ENCODE measurements around the gene SUMF1.
"Not testable (repeated sequence)": the region's sequence is repeated elsewhere in the genome, so short reads cannot be mapped to it uniquely, and the experiment has no call there.

The SUMF1 gene

DNA sequence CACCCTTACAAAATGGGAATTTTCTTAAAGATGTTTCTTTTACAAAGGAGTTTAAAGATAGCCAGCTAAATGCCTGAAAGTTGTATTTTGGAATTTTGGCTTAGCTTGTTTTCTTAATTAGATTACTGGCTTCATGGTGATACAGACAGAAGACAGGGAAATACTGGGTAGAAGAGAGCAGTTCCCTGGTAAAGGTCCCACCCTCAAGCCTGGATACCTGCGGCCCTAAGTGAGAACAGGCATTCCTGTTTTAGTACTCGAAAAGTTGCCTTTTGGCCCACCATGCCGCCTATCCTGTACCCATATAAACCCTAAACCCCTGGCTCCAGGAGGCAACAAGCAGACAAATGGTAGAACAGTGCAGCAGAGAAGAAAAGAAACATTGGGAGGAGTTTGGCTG, 134.5 kb downstream of the SUMF1 start:
- DNase-seq: no peak

DNA sequence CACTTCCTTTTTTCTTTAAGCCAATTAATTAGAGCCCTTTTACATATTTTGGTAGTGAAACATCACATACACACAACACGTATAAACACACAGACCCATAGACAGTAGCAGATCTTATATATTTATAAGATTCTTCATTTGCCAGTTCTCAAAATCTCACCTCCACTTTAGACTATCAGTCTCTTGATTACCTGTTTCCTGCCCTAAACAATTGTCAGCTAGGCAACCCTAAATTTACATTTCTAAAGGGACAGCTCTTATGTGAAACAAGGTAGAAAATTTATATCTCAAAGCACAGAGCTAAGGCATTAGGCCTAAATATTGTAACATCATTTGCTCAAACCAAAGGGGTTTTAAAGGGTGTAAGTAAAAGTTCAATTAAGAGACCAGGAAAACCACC, 135.0 kb downstream of the SUMF1 start:
- no peak for DNase-seq

DNA sequence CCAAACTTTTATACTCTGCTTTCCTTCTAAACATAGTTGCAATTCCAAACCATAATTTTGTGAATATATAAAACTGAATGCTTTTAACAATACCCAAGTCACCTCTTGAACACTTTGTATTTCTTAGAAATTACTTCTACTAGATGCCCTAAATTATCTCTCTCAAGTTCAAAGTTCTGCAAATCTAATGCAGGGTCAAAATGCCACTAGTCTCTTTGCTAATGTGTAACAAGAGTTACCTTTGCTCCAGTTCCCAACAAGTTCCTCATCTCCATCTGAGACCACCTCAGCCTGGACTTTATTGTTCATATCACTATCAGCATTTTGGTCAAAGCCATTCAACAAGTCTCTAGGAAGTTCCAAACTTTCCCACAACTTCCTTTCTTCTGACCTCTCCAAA, 137.3 kb downstream of the SUMF1 start:
- not testable (repeated sequence) for DNase-seq

DNA sequence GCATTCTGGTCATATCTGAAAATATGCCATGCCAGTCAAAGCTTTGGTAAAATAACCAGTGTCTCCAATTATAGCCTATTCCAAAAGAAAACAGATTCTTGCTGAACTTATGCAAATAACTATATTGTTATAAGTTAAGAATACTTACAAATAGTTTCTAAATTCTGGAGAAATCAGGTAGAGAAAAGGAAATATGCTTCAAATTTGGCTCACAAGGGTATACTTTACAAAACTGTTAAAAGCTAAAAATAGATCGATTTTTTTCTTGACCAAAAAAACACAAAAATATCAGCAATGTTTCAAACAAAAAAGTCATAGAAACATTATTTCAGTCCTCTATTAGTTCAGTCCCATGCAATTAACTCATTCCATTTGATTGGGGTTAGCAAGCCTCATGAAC, 140.2 kb downstream of the SUMF1 start:
- no peak for DNase-seq

DNA sequence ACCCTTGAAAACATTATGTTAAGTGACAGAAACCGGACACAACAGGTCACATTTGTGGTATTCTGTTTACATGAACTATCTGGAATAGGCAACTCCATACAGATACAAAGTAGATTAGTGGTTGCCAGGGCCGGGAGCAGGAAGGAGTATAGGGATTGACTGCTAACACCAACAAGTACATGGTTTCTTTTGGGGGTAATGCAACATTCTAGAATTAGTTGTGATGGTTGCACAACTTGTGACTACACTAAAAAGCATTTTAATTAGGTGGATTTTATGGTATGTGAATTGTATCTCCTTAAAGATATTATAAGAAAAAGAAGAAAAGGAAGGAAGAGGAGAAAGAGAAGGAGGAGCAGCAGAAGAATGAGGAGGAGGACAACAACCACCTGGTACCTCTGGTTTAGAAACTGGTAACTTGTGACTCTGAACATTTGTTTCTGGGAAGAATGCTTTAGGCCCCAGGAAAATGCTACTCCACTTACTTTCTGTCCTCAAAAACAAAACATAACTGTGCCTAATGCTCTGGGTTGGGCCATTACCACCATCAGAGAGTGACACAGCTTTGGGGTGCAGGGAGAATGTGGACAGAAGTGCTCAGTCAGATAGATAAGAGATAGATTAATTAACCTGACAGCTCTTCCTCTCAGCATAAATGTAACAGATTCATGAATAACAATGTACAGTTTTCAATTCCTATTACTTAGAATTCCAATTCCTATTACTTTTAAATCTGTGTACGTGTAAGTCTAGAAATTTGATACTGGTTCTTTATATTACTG, 143.6 kb downstream of the SUMF1 start:
- DNase-seq: no peak

DNA sequence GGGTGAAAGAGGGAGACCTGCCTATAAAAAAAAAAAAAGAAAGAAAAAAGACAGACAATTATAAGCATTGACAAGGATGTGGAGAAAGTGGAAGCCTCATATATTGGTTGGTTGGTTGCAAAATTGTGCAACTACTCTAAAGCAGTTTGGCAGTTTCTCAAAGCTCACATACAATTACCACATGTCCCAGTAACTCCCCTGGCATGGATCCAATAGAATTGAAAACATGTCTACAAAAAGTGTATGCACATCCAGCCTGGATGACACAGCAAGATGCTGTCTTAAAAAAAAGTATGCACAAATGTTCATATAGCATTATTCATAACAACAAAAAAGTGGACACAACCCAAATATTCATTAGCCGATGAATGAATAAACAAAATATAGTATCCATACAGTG, 144.4 kb downstream of the SUMF1 start:
- DNase-seq: no peak

DNA sequence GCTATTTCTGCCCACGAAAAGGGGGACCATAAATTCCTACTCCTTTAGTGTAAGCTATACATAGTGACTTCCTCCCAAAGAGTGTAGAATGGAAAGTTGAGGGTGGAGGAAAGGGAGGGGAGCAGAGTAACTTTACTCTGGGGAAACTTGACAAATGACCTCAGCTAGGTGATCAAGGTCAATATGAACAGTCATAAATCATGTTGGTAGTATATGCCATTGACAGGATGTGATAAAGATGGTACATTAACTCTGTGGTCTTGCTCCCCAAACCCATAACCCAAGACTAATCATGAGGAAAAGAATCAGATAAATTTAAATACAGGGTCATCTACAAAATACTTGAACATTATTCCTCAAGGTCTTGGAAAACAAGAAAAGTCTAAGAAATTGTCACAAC, 145.3 kb downstream of the SUMF1 start:
- no peak for DNase-seq

DNA sequence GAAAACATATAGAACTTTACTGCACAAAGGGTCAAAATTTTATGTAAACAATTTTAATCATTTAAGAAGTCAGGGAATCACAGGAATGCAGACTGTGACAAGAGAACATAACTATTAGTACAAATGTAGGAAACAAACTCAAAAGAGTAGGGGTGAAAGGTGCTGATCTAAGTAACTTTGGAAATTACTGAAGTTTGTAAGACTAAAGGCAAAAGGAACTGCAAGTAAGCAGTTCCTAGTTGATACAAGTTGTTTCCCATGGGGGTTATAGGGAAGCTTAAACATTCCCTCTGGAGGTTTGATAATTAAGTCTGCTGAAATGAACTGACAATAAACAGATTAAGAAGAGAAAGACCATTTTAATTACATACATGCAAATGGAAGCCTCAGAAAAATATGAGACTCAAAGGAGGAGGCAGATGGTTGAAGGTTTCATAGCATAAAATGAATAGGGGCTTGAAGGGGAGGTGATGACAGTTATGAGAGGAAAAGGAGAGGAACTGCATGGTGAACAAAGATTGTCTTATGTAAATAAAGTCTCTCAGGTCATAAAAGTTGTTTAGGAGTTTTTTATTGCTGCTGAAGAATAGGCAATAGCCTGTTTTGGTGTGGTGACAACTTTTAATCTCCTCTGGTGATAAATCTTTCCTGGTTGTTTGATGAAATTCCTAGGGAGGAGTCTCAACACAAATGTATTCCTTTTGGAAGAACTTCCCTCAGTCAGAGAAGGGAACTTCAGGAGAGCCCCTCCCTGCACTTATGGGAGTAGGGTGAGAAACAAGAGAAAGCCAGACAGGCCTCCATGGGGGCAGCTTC, 146.8 kb downstream of the SUMF1 start:
- DNase-seq: no peak

DNA sequence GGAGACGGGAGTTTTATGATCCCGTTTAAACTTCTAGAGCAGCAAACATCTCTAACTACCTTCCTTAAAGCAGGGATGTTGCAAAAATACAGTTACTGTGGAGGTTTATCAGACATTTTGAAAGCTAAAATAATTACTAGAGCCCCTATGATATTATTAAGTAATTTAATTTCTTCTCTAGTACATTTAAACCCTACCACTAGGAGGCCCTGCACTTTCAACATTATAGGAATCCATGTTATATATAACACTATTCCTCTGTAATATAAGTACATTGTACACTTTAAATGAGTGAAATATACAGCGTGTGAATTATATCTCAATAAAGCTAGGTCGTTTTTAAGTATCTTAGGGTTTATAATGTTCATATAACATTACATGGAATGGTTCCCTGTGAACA, 152.4 kb downstream of the SUMF1 start:
- DNase-seq: no peak

DNA sequence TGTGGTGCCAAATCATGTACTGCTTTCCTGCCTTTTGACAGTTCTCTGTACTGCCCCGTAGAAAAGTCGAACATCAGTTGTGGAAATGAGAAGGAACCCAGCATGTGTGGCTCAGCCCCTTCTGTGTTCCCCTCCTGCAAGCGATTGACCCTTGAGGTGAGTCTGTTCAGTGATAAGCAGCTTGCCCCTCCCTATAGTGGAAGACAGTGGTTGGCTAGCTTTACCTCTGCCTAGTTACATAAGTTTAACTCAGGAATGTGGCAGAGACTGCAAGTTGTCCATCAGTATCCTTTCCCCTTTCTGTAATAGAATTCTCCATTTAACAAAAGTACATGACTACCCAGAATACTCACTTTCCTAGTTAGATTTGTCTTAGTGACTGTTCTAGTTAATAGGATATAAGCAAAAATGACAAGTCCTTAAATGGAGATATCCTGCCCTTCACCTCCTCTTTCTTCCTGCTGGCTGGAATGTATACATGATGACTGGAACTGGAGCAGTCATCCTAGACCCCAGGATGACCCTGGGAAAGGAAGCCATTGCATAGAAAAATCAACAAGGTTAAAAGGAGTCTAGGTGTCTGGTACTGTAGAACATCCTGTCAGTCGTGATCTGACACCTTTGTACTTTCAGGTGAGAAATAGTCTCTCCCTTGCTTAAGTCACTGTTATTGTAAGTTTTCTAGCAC, 153.3 kb downstream of the SUMF1 start:
- no peak for DNase-seq

DNA sequence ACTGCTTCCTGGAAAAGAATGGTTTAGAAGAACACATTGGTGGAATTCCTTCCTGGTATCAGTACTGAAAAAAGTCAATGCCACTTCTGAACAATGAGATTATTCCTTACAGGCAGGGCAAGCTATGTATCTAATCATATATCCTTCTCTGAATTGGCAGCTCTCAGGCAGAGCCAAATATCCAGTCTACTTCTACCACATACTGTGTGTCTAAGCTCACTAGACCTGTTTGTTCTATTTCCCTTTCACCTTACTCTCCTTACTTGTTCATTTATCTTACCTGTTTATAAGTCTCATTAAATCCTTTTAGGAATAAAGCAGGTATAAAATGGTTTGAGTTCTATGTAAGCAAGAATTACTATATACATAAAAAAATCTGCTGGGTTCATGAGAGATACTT, 155.6 kb downstream of the SUMF1 start:
- DNase-seq: no peak
